ENCODE measurements around the gene TCF4. TPM values are rescaled to one million over a fixed set of nuclear protein-coding genes. Genes with fewer than 3 reads are reported as not detected.

The TCF4 gene
- total and polyA plus RNA-seq, 2 donors (not counting 3 experiments of a cell fraction or from before 2014, with no cell fraction given), result 183 to 390 TPM

- Histone ChIP-seq H3K79me2 (ENCODE audit: control insufficient read depth, insufficient read depth, low read length) (peaks cover 42% of the 10 kb centered on the region), H3K9me1 (replicated peaks; ENCODE audit: control insufficient read depth, extremely low read depth, insufficient read depth, low read length) (no peaks in the 10 kb centered on the region), H3K9ac (replicated peaks; ENCODE audit: extremely low read depth, insufficient read depth, low read length) (peak overlapping the region; percentile 100), H3K27ac (ENCODE audit: insufficient read depth, low read depth, low read length) (peak overlapping the region; percentile 96), H2AFZ (ENCODE audit: low read depth, low read length) (no peak overlapping the region), H3K4me2 (ENCODE audit: insufficient read depth, low read length) (peak overlapping the region; percentile 90), H3K4me1 (ENCODE audit: control insufficient read depth, extremely low read depth, insufficient read depth, low read length) (peaks cover 57% of the 10 kb centered on the region), H3K9me3 (replicated peaks; ENCODE audit: control insufficient read depth, insufficient read depth, low read length) (no peaks in the 10 kb centered on the region), H4K20me1 (replicated peaks; ENCODE audit: control insufficient read depth, extremely low read depth, insufficient read depth, low read length) (no peaks in the 10 kb centered on the region), H3K4me3 (replicated peaks in 1 of 3; ENCODE audit: insufficient read depth in 1 of 3, low read depth in 1 of 3, low read length in 3 of 3) (peak overlapping the region in 1 of 3 experiments; percentile 9), H3K36me3 (ENCODE audit: control insufficient read depth in 2 of 2, extremely low read depth in 1 of 2, insufficient read depth in 2 of 2, low read length in 2 of 2) (no peaks in the 10 kb centered on the region), H3K27me3 (ENCODE audit: control insufficient read depth in 2 of 2, insufficient read depth in 2 of 2, low read length in 2 of 2) (no peaks in the 10 kb centered on the region)
- TF ChIP-seq POLR2AphosphoS5 (IDR thresholded peaks at IDR 0.05; ENCODE audit: insufficient read depth, low read depth, low read length) (no peak), MYC (IDR thresholded peaks at IDR 0.05; ENCODE audit: low read depth, low read length) (no peak), JUN (IDR thresholded peaks at IDR 0.05; ENCODE audit: borderline replicate concordance, insufficient read depth, insufficient read length, low read depth) (no peak), MAX (IDR thresholded peaks at IDR 0.05; ENCODE audit: insufficient read depth, insufficient read length) (no peak), POLR2A (IDR thresholded peaks at IDR 0.05; ENCODE audit: low read depth, low read length) (no peak)
- intact Hi-C loops (cut with micrococcal nuclease), result loop anchor here (1.0 to 5.0 kb wide), 8 partner anchors 182 to 1064 kb away; no protein-coding TSS in a partner anchor
- FAIRE-seq (no peak), DNase-seq (ENCODE audit: low read depth, low spot score) (no peak)
- ChIA-PET POLR2A (interaction anchor here (0.6 to 1.4 kb wide), 6 partner anchors 11 to 109 kb away, joined by 3 to 6 read pairs (median 4); no protein-coding TSS in a partner anchor), CTCF (interaction anchor here (0.7 to 3.5 kb wide), 12 partner anchors 11 to 270 kb away, joined by 3 to 20 read pairs (median 4); no protein-coding TSS in a partner anchor)
- dilution Hi-C loops (cut with MboI; ENCODE audit: extremely low pct_ligation_motif_present, low sequenced_read_pairs), result no loop called here
- BruUV-seq (replicated peaks), result no TSS peak
Observed at GRCh38 chr18:55511277-55511676, 76.7 kb downstream of the TCF4 start.

GRCh38 chr18:55510809-55511208 is 77.2 kb downstream of the TCF4 start:
- BruUV-seq (replicated peaks), result no TSS peak
- Histone ChIP-seq H3K9me3 (replicated peaks; ENCODE audit: control insufficient read depth, insufficient read depth, low read length) (no peaks in the 10 kb centered on the region), H3K4me3 (replicated peaks in 1 of 3; ENCODE audit: insufficient read depth in 1 of 3, low read depth in 1 of 3, low read length in 3 of 3) (peak overlapping the region in 1 of 3 experiments; percentile 55), H3K4me2 (ENCODE audit: insufficient read depth, low read length) (peak overlapping the region; percentile 97), H4K20me1 (replicated peaks; ENCODE audit: control insufficient read depth, extremely low read depth, insufficient read depth, low read length) (no peaks in the 10 kb centered on the region), H3K79me2 (ENCODE audit: control insufficient read depth, insufficient read depth, low read length) (peaks cover 47% of the 10 kb centered on the region), H2AFZ (ENCODE audit: low read depth, low read length) (no peak overlapping the region), H3K4me1 (ENCODE audit: control insufficient read depth, extremely low read depth, insufficient read depth, low read length) (peaks cover 60% of the 10 kb centered on the region), H3K9ac (replicated peaks; ENCODE audit: extremely low read depth, insufficient read depth, low read length) (peak overlapping the region; percentile 100), H3K36me3 (ENCODE audit: control insufficient read depth in 2 of 2, extremely low read depth in 1 of 2, insufficient read depth in 2 of 2, low read length in 2 of 2) (no peaks in the 10 kb centered on the region), H3K27me3 (ENCODE audit: control insufficient read depth in 2 of 2, insufficient read depth in 2 of 2, low read length in 2 of 2) (no peaks in the 10 kb centered on the region), H3K9me1 (replicated peaks; ENCODE audit: control insufficient read depth, extremely low read depth, insufficient read depth, low read length) (no peaks in the 10 kb centered on the region), H3K27ac (ENCODE audit: insufficient read depth, low read depth, low read length) (peak overlapping the region; percentile 96)
- intact Hi-C loops (cut with micrococcal nuclease) (loop anchor here (1.0 to 5.0 kb wide), 19 partner anchors 11 to 1064 kb away; partner anchors contain the start of gene TCF4), dilution Hi-C loops (cut with MboI; ENCODE audit: extremely low pct_ligation_motif_present, low sequenced_read_pairs) (no loop called here)
- FAIRE-seq, result peak; percentile 94
- ChIA-PET POLR2A (interaction anchor here (0.6 to 1.4 kb wide), 7 partner anchors 10 to 109 kb away, joined by 3 to 6 read pairs (median 3); no protein-coding TSS in a partner anchor), CTCF (interaction anchor here (0.7 to 3.5 kb wide), 12 partner anchors 10 to 414 kb away, joined by 3 to 20 read pairs (median 4); no protein-coding TSS in a partner anchor)
- peak; percentile 100 for DNase-seq (ENCODE audit: low read depth, low spot score)
- TF ChIP-seq POLR2A (IDR thresholded peaks at IDR 0.05; ENCODE audit: low read depth, low read length), result peak; percentile 68
- TF ChIP-seq FOS (IDR thresholded peaks at IDR 0.05; ENCODE audit: borderline replicate concordance, insufficient read depth, low read length), result peak; percentile 94
- peak; percentile 94 for TF ChIP-seq POLR2AphosphoS5 (IDR thresholded peaks at IDR 0.05; ENCODE audit: insufficient read depth, low read depth, low read length)
- TF ChIP-seq JUN (IDR thresholded peaks at IDR 0.05; ENCODE audit: borderline replicate concordance, insufficient read depth, insufficient read length, low read depth), result peak; percentile 97
- TF ChIP-seq EZH2 (IDR thresholded peaks at IDR 0.05; ENCODE audit: borderline replicate concordance, low read depth, low read length, severe bottlenecking), result no peak
- TF ChIP-seq GATA2 (IDR thresholded peaks at IDR 0.05; ENCODE audit: insufficient read depth, insufficient read length, low read depth, low read length), result peak; percentile 76
- TF ChIP-seq MYC (IDR thresholded peaks at IDR 0.05; ENCODE audit: low read depth, low read length), result no peak
